Measurements from ENCODE around the gene SF3B4. TPM values are rescaled to one million over a fixed set of nuclear protein-coding genes. Genes with fewer than 3 reads are reported as not detected.

SF3B4 gene
- total and polyA plus RNA-seq, 2 of the 13 experiments (the other 11 are each of a cell fraction or from before 2014, with no cell fraction given), result 13.8 to 14.8 TPM

GRCh38 chr1:149887456-149888246, 40.0 kb downstream of the SF3B4 start (continued):
- peak; percentile 63; the same call in 1 of the 2 replicates for TF ChIP-seq MYPOP (CRISPR knock-in tag; IDR thresholded peaks at IDR 0.05)
- no peak for TF ChIP-seq HOXA7 (CRISPR knock-in tag; IDR thresholded peaks at IDR 0.05)
- peak; percentile 86 for TF ChIP-seq POLR2A (IDR thresholded peaks at IDR 0.05; ENCODE audit: insufficient read depth in 1 of 2, low read depth in 2 of 2, low read length in 2 of 2)
- no peak for TF ChIP-seq PAF1 (CRISPR knock-in tag; IDR thresholded peaks at IDR 0.05)
- TF ChIP-seq HNRNPUL1 (IDR thresholded peaks at IDR 0.05; ENCODE audit: low read depth, low read length), result no peak
- no peak for TF ChIP-seq KMT2A (CRISPR knock-in tag; IDR thresholded peaks at IDR 0.05)
- no peak for TF ChIP-seq SP1 (IDR thresholded peaks at IDR 0.05)
- no peak for TF ChIP-seq SP1 (CRISPR knock-in tag; IDR thresholded peaks at IDR 0.05)
- TF ChIP-seq ZNF816 (CRISPR knock-in tag; IDR thresholded peaks at IDR 0.05; ENCODE audit: borderline replicate concordance), result 0 out of 2 replicates have a peak, but pooled peaks have one; percentile 31
- TF ChIP-seq RFX1 (IDR thresholded peaks at IDR 0.05), result no peak
- TF ChIP-seq TRAFD1 (CRISPR knock-in tag; IDR thresholded peaks at IDR 0.05; ENCODE audit: borderline replicate concordance), result no peak
- TF ChIP-seq GZF1 (CRISPR knock-in tag; IDR thresholded peaks at IDR 0.05), result no peak
- no peak for TF ChIP-seq ZNF549 (CRISPR knock-in tag; IDR thresholded peaks at IDR 0.05)
- no peak for TF ChIP-seq ZNF792 (CRISPR knock-in tag; IDR thresholded peaks at IDR 0.05)
- peak; percentile 72 for TF ChIP-seq ATF1 (CRISPR knock-in tag; IDR thresholded peaks at IDR 0.05)
- TF ChIP-seq ZNF782 (CRISPR knock-in tag; IDR thresholded peaks at IDR 0.05; ENCODE audit: borderline replicate concordance), result no peak; the same call in 1 of the 2 replicates
- no peak for TF ChIP-seq ZSCAN12 (CRISPR knock-in tag; IDR thresholded peaks at IDR 0.05)
- peak; percentile 48 for TF ChIP-seq REPIN1 (CRISPR knock-in tag; IDR thresholded peaks at IDR 0.05; ENCODE audit: borderline replicate concordance, low read depth)
- TF ChIP-seq ZNF225 (CRISPR knock-in tag; IDR thresholded peaks at IDR 0.05), result no peak
- TF ChIP-seq IKZF1 (IDR thresholded peaks at IDR 0.05), result no peak
- TF ChIP-seq MTA3 (CRISPR knock-in tag; IDR thresholded peaks at IDR 0.05), result no peak
- no peak for TF ChIP-seq ZNF121 (CRISPR knock-in tag; IDR thresholded peaks at IDR 0.05)
- TF ChIP-seq ELF3 (CRISPR knock-in tag; IDR thresholded peaks at IDR 0.05), result no peak; the same call in 1 of the 2 replicates
- no peak for TF ChIP-seq SATB2 (CRISPR knock-in tag; IDR thresholded peaks at IDR 0.05)
- no peak for TF ChIP-seq MEIS1 (CRISPR knock-in tag; IDR thresholded peaks at IDR 0.05; ENCODE audit: borderline replicate concordance)
- no peak for TF ChIP-seq TOPORS (CRISPR knock-in tag; IDR thresholded peaks at IDR 0.05)
- 0 out of 2 replicates have a peak, but pooled peaks have one; percentile 43 for TF ChIP-seq PBX3 (CRISPR knock-in tag; IDR thresholded peaks at IDR 0.05; ENCODE audit: borderline replicate concordance)
- no peak for TF ChIP-seq PHF20 (CRISPR knock-in tag; IDR thresholded peaks at IDR 0.05)
- no peak; the same call in 1 of the 2 replicates for TF ChIP-seq BATF2 (CRISPR knock-in tag; IDR thresholded peaks at IDR 0.05)
- TF ChIP-seq PCBP2 (optimal IDR thresholded peaks at IDR 0.05; ENCODE audit: low read depth, low read length, poor library complexity, severe bottlenecking), result no peak

All from HepG2 (cell line).